Neuron (in vitro differentiated cells): Measurements from ENCODE around the gene AARS2.

Experiments
- H2AFZ ChIP-seq: one replicate; pipeline ENCODE4 v1.6.1; 2013; ENCODE audit warnings: low read depth, mild to moderate bottlenecking, inconsistent platforms, low read length, moderate library complexity
- H3K27me3 ChIP-seq: one replicate; pipeline ENCODE4 v1.6.1; 2013; ENCODE audit warnings: low read length; ENCODE audit not compliant: insufficient read depth
- H3K36me3 ChIP-seq: one replicate; pipeline ENCODE4 v1.6.1; 2013; ENCODE audit warnings: low read length; ENCODE audit not compliant: insufficient read depth
- H3K4me1 ChIP-seq: one replicate; pipeline ENCODE4 v1.6.1; 2013; ENCODE audit warnings: low read length; ENCODE audit not compliant: insufficient read depth
- H3K4me3 ChIP-seq: 2 replicates; pipeline ENCODE4 v1.5.1; 2013; ENCODE audit warnings: mild to moderate bottlenecking, low read length, moderate library complexity
- H3K9me3 ChIP-seq: one replicate; pipeline ENCODE4 v1.6.1; 2013; ENCODE audit warnings: low read length

AARS2 gene

GRCh38 chr6:44256775-44257024 is 56.4 kb downstream of the AARS2 start:
- Histone ChIP-seq H3K27me3 (no peaks in the 10 kb centered on the region), H3K4me1 (peaks cover 24% of the 10 kb centered on the region), H3K4me3 (peak overlapping the region; percentile 96), H3K9me3 (no peaks in the 10 kb centered on the region), H3K36me3 (peaks cover 60% of the 10 kb centered on the region), H2AFZ (peak overlapping the region; percentile 55)

- H2AFZ ChIP-seq, result no peak overlapping the region
- H3K4me3 ChIP-seq, result peak overlapping the region; percentile 96
- no peaks in the 10 kb centered on the region for H3K27me3 ChIP-seq
- H3K36me3 ChIP-seq, result peaks cover 65% of the 10 kb centered on the region
- H3K4me1 ChIP-seq, result peaks cover 24% of the 10 kb centered on the region
- no peaks in the 10 kb centered on the region for H3K9me3 ChIP-seq
Observed at GRCh38 chr6:44255871-44256774, 57.0 kb downstream of the AARS2 start.

GRCh38 chr6:44255105-44255808 is 57.9 kb downstream of the AARS2 start:
- Histone ChIP-seq H3K27me3 (no peaks in the 10 kb centered on the region), H3K4me3 (peak overlapping the region; percentile 96), H3K9me3 (no peaks in the 10 kb centered on the region), H3K4me1 (peaks cover 24% of the 10 kb centered on the region), H2AFZ (no peak overlapping the region), H3K36me3 (peaks cover 72% of the 10 kb centered on the region)

GRCh38 chr6:44254191-44255104 is 58.7 kb downstream of the AARS2 start:
- Histone ChIP-seq H3K9me3 (no peaks in the 10 kb centered on the region), H3K4me3 (no peak overlapping the region), H3K27me3 (no peaks in the 10 kb centered on the region), H3K4me1 (peaks cover 28% of the 10 kb centered on the region), H2AFZ (no peak overlapping the region), H3K36me3 (peaks cover 72% of the 10 kb centered on the region)

GRCh38 chr6:44253307-44254101 is 59.6 kb downstream of the AARS2 start:
- Histone ChIP-seq H3K4me1 (peaks cover 37% of the 10 kb centered on the region), H3K4me3 (no peak overlapping the region), H3K9me3 (no peaks in the 10 kb centered on the region), H3K27me3 (no peaks in the 10 kb centered on the region), H3K36me3 (peaks cover 75% of the 10 kb centered on the region), H2AFZ (no peak overlapping the region)

GRCh38 chr6:44251576-44252524 is 61.3 kb downstream of the AARS2 start:
- Histone ChIP-seq H3K4me1 (peaks cover 35% of the 10 kb centered on the region), H2AFZ (no peak overlapping the region), H3K9me3 (no peaks in the 10 kb centered on the region), H3K36me3 (peaks cover 77% of the 10 kb centered on the region), H3K27me3 (no peaks in the 10 kb centered on the region), H3K4me3 (no peak overlapping the region)

- no peak overlapping the region for H2AFZ ChIP-seq
- H3K36me3 ChIP-seq, result peaks cover 73% of the 10 kb centered on the region
- H3K9me3 ChIP-seq, result no peaks in the 10 kb centered on the region
- H3K4me1 ChIP-seq, result peaks cover 29% of the 10 kb centered on the region
- no peaks in the 10 kb centered on the region for H3K27me3 ChIP-seq
- no peak overlapping the region for H3K4me3 ChIP-seq
Observed at GRCh38 chr6:44250718-44251123, 62.4 kb downstream of the AARS2 start.

GRCh38 chr6:44250067-44250717 is 63.0 kb downstream of the AARS2 start:
- Histone ChIP-seq H3K9me3 (no peaks in the 10 kb centered on the region), H3K4me1 (peaks cover 29% of the 10 kb centered on the region), H3K4me3 (no peak overlapping the region), H2AFZ (no peak overlapping the region), H3K27me3 (no peaks in the 10 kb centered on the region), H3K36me3 (peaks cover 69% of the 10 kb centered on the region)
